ENCODE measurements around the gene CUL1.

Gene CUL1

GRCh38 chr7:148676291-148676690 is 22.4 kb upstream of the CUL1 start:
- no peak for TF ChIP-seq CTCF (conservative IDR thresholded peaks at IDR 0.05; ENCODE audit: low read depth)
- no peak overlapping the region for H3K27ac ChIP-seq
- ChIA-PET CTCF (no interaction called here), POLR2A (ENCODE audit: low non-redundant PET) (no interaction called here)
- DNase-seq (ENCODE audit: low spot score) = no peak

- no peak for DNase-seq (ENCODE audit: low spot score)
- ChIA-PET POLR2A (ENCODE audit: low non-redundant PET) (no interaction called here), CTCF (no interaction called here)
- TF ChIP-seq CTCF (conservative IDR thresholded peaks at IDR 0.05; ENCODE audit: low read depth) = no peak
- no peak overlapping the region for H3K27ac ChIP-seq
Observed at GRCh38 chr7:148681821-148682220, 16.9 kb upstream of the CUL1 start.

GRCh38 chr7:148684289-148684830 is 14.3 kb upstream of the CUL1 start:
- CTCF ChIA-PET = no interaction called here
- POLR2A ChIA-PET (ENCODE audit: low non-redundant PET) = no interaction called here
- DNase-seq (ENCODE audit: low spot score) = no peak
- TF ChIP-seq CTCF (conservative IDR thresholded peaks at IDR 0.05; ENCODE audit: low read depth) = no peak
- H3K27ac ChIP-seq = no peak overlapping the region

- ChIA-PET CTCF (no interaction called here), POLR2A (ENCODE audit: low non-redundant PET) (no interaction called here)
- no peak for DNase-seq (ENCODE audit: low spot score)
- TF ChIP-seq CTCF (conservative IDR thresholded peaks at IDR 0.05; ENCODE audit: low read depth) = no peak
- H3K27ac ChIP-seq = no peak overlapping the region
Observed at GRCh38 chr7:148686312-148686937, 12.3 kb upstream of the CUL1 start.

GRCh38 chr7:148687555-148687954 is 11.1 kb upstream of the CUL1 start:
- DNase-seq (ENCODE audit: low spot score) = no peak
- ChIA-PET POLR2A (ENCODE audit: low non-redundant PET) (no interaction called here), CTCF (no interaction called here)
- H3K27ac ChIP-seq = no peak overlapping the region
- no peak for TF ChIP-seq CTCF (conservative IDR thresholded peaks at IDR 0.05; ENCODE audit: low read depth)

GRCh38 chr7:148688526-148688925 is 10.2 kb upstream of the CUL1 start:
- no peak overlapping the region for H3K27ac ChIP-seq
- DNase-seq (ENCODE audit: low spot score) = no peak
- CTCF ChIA-PET = no interaction called here
- no peak for TF ChIP-seq CTCF (conservative IDR thresholded peaks at IDR 0.05; ENCODE audit: low read depth)
- POLR2A ChIA-PET (ENCODE audit: low non-redundant PET) = no interaction called here
